HG02678 (cell line): ENCODE data around the gene PLCG2.

Experiments
- ATAC-seq: cut with Tn5 transposase; IDR thresholded peaks from one replicate; pipeline ENCODE4 v1.9.1; 2021; ENCODE audit warnings: mild to moderate bottlenecking, moderate library complexity; ENCODE audit not compliant: unreplicated experiment

Gene PLCG2

DNA sequence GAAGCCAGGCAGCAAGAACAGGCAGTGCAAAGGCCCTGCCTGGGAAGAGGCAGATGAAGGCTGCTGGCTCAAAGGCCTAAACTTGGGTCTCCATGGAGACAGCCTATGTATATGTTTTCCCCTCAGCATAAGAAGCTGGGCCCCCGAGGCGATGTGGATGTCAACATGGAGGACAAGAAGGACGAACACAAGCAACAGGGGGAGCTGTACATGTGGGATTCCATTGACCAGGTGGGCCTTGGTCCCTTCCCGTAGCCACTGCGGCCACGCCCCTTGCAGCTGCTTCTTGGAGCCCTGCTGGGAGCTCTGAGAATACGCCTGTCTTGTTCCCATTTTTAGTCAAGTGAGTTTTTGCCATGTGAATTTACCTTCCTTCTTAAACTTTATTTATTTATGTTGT is 126.2 kb downstream of the PLCG2 start:
- ATAC-seq, result no peak

DNA sequence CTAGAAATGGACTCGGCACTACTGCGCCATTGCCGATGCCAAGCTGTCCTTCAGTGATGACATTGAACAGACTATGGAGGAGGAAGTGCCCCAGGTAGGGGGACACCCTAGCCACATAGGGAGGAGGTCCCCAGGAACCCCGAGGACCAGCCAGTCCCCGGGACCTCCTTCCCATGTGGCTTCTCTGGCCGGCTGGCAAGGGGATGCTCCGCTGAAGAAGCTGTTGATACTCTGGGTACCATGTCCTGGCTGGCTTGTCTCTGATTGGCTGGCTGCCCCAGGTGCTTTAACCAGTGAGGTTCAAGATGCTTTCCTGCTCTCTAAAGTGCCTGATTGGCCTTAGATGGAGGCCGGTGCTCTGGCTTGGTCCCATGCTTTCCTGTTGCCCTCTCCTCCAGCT is 128.6 kb downstream of the PLCG2 start:
- ATAC-seq, result no peak

DNA sequence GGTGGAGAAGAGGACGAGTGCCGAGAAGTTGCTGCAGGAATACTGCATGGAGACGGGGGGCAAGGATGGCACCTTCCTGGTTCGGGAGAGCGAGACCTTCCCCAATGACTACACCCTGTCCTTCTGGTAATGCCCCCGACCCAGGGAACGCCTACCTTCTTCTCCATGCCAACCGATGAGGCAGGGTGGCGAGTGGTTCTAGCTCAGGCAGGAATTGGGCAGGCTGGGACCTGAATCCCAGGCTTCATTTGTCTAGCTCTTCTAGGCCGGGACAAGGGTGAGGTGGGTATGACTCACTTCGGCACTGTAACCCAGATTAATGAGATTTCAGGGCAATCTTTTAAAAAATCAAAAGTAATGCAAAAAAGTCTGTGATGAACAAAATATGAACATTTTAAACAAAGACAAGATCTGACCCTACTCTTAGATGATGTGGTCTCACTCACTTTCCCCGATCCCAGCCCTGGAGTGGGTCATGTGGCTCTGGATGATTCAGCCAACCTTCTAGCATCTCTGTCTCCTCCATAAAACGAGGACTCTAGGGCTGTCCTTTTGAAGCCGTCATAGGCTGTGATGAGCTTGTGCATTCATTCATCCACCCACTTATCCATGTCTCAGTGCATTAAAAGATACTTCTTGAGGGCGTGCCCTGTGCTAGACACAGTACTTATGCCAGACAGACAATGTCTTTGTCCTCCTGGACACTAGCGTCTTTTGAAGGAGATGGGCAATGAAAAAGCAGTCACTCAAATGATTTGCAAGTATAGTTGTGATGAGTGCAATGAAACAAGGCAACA is 129.6 kb downstream of the PLCG2 start:
- ATAC-seq, result no peak

DNA sequence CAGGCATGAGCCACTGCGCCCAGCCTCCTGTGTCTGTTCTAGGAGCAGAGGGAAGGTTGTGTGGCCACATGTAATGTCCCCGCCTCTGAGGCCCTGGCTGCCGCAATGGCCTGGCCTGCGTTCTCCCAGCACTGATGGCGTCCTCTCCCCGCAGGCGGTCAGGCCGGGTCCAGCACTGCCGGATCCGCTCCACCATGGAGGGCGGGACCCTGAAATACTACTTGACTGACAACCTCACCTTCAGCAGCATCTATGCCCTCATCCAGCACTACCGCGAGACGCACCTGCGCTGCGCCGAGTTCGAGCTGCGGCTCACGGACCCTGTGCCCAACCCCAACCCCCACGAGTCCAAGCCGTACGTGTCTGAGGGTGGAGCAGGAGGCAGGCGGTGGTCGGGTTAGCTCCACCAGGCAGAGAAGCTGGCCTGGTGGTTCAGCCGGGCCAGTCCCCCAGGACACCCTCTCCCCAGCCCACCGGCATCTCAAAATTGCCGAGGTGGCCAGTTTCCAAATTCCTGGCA is 131.3 kb downstream of the PLCG2 start:
- no peak for ATAC-seq

DNA sequence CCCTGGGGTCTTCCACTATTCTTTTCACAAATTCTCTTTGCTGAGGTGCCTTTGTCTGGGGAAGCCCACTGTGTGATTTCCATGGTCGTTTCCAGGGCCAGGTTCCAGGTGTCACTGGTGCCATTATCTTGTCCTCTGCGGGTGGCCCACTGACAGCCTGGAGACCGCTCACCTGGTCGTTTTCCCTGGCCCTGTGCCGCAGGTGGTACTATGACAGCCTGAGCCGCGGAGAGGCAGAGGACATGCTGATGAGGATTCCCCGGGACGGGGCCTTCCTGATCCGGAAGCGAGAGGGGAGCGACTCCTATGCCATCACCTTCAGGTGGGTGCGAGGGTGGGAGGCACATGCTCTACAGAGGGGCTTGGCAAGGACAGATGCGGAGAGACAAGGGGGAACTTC is 133.3 kb downstream of the PLCG2 start:
- ATAC-seq, result no peak

DNA sequence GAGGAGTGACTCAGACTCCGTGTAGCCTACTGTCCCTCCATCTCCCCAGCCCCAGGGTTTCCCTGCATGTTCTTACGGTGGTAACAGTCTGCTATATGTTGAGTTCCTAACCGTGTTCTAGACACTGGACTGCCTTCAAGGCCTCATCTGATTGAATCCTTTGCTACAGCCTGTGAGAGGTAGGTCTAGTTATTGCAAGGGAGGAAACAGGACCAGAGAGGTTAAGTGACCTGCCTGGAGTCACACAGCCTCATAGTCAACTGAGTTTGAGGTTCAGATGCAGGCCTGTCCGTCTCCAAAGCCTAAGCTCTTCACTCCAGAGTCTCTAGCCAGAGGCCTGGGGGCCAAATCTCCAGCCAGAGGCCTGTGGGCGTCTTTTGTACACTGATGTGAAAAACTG is 134.1 kb downstream of the PLCG2 start:
- ATAC-seq, result no peak

DNA sequence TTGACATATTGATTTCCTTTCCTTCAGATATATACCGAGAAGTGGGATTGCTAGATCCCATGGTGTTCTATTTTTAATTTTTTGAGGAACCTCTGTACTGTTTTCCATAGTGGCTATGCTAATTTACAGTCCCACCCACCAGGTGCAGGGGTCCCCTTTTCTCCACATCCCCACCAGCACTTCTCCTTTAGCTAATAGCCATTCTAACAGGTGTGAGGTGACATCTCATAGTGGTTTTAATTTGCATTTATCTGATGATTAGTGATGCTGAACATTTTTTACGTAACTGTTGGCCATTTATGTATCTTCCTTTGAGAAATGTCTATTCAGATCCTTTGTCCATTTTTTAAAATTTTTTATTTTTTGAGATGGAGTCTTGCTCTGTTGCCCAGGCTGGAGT is 138.3 kb downstream of the PLCG2 start:
- no peak for ATAC-seq

DNA sequence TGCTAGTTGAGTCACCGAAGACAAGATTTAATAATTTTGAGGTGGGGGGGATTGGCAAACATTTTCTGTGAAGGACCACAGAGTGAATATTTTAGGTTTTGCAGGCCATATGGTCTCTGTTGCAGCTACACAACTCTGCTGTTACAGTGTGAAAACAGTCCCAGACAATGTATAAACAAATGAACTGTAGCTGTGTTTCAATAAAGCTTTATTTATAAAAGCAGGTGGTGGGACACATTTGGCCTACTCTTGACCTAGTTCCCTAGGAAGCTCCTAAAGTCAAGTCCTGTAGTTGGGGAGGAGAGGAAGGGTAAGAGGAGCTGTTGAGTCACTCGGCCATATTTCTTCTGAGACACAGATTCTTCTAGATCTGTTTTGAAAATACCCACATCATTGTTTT is 139.8 kb downstream of the PLCG2 start:
- no peak for ATAC-seq

DNA sequence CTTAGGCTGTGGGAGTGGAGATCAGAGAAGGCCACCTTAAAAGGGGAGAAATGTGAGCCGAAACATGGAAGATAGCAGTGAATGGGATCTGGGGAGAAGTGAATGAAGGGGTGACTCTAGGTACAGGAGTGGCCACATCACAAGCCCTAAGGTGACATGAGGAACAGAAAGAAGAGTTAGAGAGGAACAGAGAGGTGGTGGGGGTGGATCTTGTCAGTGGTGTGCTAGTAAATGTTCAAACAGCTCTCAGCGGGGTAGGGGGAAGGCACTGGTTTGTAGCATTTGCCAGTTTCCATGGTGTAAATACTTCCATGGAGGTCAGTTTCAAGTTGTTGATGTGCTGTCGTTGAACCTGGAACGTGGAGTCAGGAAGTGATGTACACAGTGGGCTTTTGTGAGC is 141.4 kb downstream of the PLCG2 start:
- ATAC-seq, result no peak

DNA sequence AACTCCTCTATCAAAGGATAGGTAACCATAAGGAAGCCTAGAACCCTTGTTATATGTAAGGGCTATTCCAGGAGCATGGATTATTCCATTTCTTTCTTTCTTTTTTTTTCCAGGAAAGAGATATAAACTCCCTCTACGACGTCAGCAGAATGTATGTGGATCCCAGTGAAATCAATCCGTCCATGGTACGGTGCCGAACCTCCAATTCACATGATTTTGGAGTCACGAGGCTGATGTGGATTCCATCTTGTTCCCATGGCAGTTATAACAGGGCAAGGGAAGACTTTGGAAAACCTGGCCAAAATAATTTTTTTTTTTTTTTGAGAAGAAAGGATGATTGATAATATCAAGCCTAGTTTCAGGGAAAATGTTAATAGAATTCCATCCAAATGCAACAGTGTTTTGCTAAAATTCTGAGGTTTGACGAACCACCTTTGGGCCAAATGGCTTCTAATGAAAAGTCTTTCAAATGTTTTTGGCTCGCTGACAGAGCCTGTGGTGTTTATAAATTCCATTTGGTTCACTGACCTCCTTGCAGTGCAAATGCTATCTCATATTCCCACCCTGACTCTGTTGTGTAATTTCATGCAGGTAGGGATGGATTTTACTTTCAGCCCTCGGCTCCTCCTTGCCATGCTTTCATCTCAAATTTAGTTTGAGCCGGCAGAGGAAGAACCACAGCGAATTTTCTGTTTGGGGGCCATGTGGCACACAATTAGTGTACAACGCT is 142.2 kb downstream of the PLCG2 start:
- no peak for ATAC-seq

DNA sequence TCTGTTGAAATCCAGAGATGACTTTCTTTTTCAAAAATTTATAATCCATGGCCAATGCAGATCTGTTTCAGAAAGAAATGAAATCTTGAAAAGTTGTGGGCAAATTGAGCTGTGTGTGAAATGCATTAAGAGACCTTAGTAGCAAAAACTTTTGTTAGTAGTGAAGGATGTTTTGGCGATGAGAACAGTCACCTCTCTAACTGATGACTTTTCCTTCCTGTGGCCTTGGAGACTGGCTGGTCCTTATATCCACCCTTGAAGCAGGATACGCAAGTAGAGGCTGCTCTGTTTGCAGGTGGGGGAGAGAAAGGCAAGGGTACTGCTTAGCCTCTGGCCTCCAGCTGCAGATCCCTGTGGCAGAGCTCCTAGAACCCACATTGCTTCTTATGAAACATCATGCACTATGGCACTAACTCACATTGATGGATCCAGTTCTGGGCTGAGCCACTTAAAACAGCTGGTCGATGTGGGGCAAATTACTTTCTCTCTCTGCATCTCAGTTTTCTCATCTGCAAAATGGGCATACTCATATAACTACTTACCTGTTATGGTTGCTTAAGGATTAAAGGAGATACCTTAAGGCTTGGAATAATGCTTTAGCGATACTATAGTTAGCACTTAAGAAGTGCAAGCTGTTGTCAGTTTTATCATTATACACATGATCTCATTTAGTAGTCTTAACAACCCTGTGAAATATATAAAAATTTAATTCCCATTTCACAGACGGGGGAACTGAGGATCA is 142.9 kb downstream of the PLCG2 start:
- ATAC-seq, result no peak

DNA sequence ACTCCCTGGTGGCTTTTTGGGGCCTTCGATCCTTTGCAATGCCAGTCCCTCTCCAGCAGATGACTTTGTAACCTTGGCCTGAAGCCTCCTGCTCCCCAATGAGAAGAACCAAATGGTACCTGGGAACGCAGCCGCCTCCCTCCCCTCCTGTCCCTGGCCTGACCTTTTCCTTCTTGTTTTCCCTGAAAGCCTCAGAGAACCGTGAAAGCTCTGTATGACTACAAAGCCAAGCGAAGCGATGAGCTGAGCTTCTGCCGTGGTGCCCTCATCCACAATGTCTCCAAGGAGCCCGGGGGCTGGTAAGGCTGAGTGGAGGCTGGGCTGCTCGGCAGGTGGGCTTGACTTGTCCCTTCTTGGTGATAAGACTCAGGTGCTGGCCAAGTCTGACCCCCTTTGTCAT is 144.2 kb downstream of the PLCG2 start:
- ATAC-seq, result no peak

DNA sequence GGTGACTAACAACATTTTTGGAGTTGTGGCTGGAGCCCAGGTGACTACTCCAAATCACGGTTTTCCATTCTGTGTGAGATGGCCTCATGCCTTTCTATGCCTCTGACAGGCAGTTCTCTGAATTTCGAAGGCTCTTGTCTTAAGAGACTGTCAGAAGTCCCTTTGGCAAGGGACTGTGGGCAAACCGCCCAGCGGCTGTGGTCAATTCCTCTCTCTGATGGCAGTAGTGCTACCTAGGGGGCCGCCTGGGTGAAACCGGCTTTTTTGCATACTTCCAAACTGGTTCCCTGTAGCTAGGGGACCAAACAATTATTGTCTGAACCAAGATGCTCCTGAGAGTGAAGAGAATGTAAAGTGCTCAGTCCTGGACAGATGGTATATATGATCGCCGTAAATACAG is 145.9 kb downstream of the PLCG2 start:
- no peak for ATAC-seq

DNA sequence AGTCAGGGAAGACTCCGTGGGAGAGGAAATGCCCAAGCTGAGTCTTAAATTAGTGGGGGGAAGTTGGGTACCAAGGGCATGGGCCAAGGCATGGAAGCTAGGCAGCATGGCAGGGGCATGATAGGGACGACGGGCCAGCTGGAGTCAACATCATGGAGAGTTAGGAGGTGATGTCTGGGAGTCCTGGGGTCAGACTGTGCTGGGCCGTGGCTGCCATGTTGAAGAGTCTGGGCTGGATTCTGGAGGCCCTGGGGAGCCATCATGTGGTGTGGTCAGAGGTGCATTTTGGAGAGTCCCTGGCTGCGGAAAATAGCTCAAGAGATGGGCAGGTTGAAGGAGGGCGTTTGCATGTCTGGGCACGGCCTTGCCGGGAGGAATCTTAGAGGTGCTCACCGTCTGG is 146.9 kb downstream of the PLCG2 start:
- no peak for ATAC-seq

DNA sequence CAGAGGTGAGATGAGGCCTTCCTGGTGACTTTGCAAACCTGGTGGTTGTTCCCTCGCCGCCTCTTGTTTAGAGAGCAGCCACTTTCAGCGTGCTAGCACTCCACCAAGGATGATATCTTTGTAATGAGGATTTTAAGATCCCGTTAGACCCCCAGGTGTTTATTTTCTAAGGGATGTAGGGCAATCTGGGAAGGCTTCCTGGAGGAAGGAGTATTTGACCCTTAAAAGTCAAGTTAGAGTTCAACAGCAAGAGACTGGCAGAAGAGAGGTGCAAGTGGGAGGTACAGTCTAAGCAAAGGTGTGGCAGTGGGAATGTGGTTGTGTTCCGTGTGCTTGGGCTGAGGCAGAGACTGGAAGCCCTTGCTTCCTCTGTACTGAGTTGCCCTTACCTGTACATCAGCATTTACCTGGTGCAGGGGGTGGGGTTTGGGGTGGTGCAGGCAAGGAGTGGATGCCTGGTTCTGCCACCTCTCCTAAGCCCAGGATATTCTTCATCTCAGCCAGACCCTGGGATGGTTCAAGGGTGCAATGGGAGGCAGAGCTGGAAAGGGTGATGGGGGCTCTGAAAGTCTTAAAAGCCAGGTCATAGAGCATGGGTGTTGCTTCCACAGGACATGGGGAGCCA is 148.6 kb downstream of the PLCG2 start:
- no peak for ATAC-seq

DNA sequence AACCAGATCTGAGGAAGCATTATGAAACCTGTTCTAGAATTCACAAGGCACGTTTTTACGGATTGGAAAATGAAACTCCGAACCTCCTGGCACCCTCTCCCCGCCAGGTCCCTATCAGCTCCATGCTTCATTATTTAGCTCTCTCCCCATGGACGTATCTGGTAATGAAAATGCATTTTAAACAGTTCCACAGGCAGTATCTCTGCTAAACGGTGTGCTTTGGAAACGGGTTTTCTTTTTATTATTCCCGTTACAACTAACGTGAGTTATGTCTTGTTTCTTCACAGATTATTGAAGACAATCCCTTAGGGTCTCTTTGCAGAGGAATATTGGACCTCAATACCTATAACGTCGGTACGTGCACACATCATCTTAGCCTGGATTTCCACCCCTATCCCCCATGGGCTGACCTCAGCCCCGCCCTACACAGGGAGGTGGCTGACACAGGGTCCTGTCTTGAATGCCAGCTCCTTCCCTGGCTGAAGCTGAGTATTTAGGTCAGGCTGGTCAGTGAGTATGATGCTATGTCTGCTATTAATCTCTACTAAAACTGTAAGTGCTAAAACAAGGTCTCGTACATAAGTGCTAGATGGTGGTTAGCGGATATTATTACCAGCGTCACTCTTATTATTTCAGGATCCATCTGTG is 149.3 kb downstream of the PLCG2 start:
- no peak for ATAC-seq

DNA sequence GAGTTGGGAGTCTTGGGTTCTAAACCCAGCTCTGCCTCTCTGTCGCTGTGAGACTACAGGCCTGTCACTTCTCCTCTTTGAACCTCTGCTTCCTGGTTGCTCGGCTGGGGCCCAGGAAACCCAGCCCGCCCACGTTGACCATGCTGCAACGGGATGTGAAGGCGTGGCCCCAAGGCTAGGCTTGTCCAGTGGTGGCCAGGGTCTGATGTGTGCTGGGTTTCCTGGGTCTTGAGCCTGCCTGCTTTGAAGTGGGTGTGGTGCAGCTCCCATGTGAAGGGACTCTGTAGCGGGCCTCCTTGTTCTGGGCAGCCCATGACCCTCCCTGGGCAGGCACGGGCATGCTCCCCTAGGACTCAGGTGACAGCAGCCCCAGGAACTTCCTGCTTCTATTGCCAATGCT is 149.9 kb downstream of the PLCG2 start:
- no peak for ATAC-seq

DNA sequence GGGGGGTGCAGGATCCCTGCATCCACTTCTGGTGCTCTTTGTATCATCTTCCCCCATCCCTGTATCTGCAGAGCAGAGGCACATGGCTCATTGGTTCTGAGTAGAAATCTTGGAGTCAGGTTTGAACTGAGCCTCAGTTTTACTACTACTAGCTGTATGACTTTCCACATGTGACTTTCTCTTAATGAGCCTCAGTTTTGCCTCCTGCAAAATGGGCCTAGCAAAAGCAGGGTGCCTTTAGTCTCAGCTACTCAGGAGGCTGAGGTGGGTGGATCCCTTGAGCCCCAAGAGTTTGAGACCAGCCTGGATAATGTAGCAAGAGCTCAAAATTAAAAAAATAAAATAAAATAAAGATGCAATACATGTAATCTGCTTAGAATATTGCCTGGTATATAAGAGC is 150.8 kb downstream of the PLCG2 start:
- no peak for ATAC-seq

DNA sequence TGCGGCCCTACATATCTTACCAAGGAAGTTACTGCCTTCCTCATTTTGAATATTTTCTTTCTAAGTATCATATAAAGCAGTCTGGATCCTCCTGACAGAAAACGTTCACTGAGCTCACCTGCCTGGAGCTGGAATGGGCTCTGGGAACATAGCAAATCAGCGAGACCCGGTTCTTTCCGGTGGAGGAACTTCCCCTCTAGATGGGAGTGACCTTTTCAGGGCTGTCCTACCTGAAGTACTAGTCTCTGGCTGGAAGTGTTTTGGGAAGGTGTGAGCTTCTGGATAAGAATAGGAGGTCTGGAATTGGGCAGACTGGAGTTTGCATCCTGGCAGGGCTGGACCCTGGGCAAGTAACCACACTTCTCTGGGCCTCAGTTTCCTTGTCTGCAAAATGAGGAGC is 152.8 kb downstream of the PLCG2 start:
- ATAC-seq, result no peak

DNA sequence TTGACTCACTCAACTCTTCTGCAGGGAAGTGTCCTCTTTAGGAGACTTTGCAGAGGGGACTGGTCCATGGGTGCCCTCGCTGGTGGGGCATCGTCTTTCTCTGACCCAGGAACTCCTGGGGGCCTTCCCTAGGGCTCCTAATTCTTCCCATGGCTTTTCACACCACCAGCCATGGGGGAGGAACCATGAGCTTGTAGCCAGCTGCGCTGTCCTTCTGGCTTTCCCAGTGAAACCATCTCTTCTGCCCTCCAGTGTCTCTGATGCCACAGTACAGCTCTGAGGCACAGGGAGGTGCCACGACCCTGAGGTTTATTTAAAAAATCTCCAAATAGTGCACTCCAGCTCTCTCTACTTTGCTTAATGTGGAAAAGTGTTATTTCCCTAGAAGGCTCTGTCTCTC is 153.6 kb downstream of the PLCG2 start:
- no peak for ATAC-seq

DNA sequence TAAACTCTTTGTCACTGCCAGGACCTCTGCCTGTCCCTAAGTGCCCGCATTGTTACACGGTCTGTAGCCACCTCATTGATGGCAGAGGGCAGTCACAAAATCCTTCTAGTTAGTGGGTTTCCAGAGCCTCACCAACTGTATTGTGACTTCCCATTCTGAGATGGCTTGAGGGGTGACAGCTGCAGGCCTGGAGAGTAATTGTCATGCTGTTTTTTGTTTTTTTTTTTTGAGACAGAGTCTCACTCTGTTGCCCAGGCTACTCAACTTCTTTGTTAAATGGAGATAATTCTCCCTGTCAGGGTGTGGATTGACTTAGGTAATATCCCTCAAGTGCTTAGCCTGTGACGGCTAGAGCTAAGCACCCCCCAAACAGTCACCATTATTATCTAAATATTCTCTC is 154.3 kb downstream of the PLCG2 start:
- ATAC-seq, result no peak
